ELF-1 (cell line): ENCODE results near the gene PDXDC1.
"Not testable (repeated sequence)": the region's sequence is repeated elsewhere in the genome, so short reads cannot be mapped to it uniquely, and the experiment has no call there.

Source experiments
- DNase-seq: peaks from one replicate; pipeline ENCODE4 v3.0.0-alpha.2; 2016; ENCODE audit warnings: low read depth, low spot score

The PDXDC1 gene

DNA sequence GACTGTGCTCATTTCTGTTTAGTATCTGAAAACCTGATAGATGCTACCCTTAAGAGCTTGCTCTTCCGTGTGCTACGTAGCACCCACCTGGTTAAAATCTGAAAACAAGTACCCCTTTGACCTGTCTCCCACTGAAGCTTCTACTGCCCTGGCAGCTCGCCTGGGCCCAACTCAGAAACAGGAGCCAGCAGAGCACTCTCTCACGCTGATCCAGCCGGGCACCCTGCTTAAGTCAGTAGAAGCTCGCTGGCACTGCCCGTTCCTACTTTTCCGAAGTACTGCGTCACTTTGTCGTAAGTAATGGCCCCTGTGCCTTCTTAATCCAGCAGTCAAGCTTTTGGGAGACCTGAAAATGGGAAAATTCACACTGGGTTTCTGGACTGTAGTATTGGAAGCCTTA lies 62.2 kb downstream of the PDXDC1 start:
- no peak for DNase-seq

DNA sequence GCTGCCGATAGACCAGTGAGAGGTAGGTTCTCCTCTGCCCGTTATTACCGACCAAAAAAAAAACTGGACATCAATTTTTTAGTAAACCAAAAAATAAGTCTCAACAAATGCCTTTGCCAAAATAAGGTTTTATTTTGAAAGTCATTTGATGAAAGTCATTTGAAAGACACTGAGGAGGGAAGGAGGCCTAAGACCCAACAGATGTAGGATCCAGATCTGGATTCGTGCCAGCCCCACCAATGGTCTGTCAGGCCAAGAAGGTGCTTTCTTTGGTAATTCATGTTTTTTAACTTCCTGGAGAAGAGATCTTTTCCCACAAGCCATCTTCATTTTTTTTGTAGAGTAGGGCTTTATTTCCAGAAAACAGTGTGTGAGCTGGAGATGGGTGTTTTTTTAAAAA lies 62.9 kb downstream of the PDXDC1 start:
- DNase-seq: no peak

DNA sequence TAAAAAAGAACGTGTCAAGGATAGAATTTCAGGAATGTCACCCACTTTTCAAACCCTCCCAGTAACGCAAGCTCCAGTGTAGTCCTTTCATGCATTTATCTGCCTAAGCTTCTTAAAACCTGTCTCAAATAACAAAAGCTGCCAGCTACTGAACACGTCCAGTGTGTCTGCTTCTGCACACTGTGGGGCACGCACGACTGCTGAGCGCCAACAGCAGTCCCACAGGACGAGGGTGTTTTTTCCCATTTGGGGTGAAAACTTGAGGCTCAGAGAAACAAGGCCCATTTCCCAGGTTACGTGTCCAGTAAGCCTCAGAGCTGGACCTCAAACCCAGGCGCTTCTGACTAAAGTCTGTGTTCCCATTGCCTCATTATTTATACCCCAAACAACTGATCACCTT lies 63.9 kb downstream of the PDXDC1 start:
- no peak for DNase-seq

DNA sequence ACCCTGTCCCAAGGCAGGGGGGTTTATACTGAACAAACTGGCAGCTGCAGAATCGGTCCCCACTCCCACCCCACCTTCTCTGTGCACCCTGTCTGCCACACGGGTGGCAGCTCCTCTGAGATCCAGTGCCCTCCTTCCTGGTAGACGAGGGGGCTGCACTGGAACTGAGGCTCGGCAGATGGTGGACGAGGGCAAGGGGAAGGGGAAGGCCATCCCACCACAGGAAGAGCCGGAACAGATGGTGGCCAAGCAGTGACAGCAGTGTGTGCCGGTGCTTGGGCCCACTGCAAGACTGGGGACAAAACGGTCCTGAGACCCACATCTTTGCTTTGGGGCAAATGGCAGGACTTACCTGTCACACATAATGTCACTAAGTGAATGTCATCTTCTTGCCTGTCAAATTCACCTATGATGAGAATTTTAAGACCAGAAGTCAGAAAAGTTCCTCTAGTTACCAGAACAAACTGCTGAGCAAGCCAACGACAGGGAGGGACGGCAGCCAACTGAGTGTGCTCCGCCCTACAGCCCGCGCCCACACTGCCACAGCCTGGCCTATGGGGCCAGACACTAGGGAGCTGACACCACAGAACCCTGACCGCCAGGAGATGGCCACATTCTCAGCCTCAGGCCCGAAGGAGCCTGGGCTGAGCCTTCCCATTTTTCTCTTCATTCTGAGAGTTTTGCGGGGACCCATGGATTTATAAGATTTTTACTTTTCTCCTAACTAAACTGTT lies 66.6 kb downstream of the PDXDC1 start:
- DNase-seq: peak; percentile 50

DNA sequence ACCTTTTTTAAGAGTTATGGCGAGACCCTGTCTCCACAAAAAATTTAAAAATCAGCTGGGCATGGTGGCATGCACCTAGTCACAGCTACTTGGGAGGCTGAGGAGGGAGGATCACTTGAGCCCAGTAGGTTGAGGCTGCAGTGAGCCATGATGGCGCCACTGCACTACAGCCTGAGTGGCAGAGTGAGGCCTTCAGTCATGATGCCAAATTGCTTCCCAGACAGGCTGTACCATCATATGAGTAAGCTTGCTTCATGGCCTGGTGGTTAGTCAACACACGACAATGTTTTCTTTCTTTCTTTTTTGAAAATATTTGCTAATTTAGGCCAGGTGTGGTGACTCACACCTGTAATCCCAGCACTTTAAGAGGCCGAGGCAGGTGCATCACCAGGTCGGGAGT lies 68.5 kb downstream of the PDXDC1 start:
- no peak for DNase-seq

DNA sequence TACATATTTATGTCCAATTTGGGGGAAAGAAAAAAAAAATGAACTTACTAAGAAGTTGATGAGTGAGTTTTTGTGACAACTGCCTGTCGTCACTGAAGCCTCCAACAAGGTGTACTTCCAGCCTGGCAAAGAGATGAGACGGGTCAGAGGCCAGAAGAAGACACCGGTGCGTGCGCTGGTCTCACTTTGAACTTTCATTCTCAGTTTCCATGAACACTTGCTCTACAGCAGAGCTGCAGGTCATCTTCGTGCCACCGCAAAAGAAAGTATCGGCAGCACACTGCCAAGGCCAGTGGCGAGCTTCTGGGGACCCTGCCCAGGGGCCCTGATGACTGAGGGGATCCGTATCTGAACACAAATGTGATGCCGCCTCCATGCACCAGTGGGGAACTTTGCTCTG lies 69.5 kb downstream of the PDXDC1 start:
- no peak for DNase-seq

DNA sequence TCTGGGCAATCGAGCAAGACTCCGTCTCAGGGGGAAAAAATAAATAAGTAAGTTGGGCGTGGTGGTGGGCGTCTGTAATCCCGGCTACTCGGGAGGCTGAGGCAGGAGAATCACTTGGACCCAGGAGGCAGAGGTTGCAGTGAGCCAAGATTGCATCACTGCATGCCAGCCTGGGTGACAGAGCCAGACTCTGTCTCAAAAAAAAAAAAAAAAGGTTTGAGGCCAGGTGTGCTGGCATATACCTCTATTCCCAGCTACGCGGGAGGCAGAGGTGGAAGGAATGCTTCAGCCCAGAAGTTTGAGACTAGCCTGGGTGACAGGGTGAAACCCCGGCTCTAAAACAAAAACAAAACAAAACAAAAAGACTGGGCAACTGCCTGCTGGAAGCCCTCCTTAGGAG lies 70.4 kb downstream of the PDXDC1 start:
- DNase-seq: not testable (repeated sequence)

DNA sequence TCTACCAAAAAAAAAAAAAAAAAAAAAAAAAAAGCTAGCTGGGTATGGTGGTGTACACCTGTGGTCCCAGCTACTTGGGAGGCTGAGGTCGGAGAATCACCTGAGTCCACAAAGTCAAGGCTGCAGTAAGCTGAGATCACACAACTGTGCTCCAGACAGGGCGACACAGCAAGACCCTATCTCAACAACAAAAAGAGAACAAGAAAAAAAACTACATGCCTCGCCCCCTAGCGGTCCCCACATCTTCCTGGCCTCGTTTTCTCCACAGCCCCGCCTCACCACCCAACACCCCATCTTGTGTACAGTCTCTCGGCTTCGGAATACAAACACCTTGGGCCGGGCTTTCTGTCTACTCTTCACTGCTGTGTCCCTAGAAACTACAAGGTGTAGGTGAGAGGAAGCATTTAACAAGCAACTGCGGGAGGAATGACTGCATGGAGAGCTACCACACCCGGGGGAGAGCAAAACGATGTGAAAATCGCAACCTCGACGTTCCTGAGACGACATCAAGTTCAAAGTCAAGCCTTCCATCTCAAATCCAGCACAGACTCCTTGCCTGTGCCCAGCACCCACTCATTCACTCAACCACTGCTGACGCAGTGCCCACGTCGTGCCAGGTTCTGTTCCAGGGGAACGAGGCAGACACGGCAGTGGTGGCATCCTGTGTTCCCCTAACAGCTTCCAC lies 72.0 kb downstream of the PDXDC1 start:
- no peak for DNase-seq

DNA sequence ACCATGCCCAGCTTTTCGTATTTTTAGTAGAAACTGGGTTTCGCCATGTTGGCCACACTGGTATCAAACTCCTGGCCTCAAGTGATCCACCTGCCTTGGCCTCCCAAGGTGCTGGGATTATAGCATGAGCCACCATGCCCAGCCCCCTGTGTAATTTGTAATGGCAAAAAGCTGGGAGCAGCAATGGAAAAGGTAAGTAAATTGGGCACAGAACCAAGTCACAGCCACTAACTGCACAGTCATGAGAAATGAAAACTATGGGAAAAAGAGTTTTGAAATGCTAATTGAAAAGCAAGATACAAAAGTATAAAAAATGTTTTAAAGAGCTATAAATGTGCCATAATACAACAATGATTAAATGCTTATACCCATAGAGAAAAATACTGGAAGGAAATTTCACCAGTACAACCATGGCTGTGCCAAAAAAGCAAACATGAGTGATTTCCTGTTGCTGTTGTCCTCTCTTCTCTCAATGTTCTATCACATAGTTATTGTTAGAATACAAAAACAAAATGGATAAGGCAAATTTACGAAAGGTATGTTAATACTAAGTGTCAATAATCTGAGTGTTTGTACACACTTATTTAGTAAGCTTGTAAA lies 74.9 kb downstream of the PDXDC1 start:
- DNase-seq: no peak

DNA sequence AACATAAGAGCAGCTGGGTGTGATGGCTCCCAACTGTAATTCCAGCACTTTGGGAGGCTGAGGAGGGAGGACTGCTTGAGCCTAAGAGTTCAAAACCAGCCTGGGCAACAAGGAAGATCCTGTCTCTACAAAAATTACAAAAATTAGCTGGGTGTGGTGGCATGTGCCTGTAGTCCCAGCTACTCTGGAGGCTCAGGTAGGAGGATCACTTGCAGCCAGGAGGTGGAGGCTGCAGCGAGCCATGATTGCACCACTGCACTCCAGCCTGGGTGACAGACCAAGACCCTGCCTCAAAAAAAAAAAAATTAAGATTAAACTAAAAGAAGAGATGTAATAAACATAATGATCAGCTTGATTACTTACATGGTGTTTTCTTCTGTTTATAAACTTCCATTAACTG lies 75.6 kb downstream of the PDXDC1 start:
- DNase-seq: not testable (repeated sequence)

DNA sequence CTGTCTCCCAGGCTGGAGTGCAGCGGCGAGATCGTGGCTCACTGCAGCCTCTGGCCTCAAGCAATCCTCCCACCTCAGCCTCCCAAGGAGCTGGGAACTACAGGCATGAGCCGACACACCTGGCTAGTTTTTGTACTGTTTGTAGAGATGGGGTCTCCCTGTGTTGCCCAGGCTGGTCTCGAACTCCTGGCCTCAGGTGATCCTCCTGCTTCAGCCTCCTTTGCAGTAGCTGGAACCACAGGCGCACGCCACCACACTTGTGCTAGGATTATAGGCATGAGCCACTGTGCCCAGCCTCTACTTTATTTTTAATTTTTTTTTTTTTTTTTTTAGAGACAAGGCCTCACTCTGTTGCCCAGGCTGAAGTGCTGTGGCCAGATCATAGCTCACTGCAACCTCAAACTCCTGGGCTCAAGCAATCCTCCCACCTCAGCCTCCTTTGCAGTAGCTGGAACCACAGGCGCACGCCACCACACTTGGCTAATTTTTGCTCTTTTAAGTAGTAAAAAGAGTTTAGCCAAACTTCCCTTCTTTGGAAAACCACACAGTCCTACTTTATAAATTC lies 76.6 kb downstream of the PDXDC1 start:
- no peak for DNase-seq

DNA sequence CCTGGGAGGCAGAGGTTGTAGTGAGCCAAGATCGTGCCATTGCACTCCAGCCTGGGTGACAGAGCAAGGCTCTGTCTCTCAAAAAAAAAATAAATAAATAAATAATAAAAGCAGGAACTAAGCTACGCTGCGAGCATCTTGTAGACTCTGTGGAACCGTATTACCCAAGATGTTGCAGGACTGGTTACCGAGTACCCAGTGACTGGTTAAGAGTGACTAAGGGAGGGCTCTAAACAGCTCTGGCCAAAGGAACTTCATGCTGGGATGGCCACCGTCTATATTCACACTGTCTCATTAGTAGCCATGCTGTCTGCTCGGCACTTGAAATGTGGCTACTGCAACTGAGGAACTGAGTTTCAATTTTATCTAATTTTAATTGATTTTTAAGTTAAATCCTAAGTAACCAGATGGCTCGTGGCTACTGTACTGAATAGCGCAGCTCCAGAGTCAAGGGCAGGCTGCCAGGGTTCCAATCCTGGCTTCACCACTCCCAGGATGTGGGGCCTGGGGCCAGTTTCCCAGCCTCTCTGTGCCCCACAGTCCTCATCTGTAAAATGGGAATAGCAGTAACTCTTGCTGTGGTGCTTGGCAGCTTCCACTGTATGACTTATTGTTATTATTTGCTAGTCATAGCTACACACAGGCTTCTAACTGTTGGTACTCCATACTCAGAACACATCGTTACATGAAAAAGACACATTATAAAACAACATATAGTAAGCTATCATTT lies 78.1 kb downstream of the PDXDC1 start:
- DNase-seq: no peak

DNA sequence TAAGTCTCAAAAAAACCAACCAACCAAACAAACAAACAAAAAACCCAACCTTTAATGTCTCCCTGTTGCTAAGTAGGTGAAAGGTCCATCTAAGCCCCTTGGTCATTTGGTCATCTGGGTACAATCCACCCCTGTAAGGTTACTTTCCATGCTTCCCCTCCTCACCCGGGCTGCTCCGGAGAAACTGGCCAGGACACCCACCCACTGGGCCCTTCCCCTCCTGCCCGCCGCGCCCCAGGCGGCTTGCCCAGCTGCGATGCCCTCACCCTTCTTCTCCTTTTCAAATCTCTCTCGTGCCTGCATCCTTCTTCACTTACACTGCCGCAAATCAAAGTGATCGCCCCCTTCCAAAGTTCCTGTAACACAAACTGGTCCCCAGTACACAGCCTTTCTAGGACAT lies 79.1 kb downstream of the PDXDC1 start:
- no peak for DNase-seq

DNA sequence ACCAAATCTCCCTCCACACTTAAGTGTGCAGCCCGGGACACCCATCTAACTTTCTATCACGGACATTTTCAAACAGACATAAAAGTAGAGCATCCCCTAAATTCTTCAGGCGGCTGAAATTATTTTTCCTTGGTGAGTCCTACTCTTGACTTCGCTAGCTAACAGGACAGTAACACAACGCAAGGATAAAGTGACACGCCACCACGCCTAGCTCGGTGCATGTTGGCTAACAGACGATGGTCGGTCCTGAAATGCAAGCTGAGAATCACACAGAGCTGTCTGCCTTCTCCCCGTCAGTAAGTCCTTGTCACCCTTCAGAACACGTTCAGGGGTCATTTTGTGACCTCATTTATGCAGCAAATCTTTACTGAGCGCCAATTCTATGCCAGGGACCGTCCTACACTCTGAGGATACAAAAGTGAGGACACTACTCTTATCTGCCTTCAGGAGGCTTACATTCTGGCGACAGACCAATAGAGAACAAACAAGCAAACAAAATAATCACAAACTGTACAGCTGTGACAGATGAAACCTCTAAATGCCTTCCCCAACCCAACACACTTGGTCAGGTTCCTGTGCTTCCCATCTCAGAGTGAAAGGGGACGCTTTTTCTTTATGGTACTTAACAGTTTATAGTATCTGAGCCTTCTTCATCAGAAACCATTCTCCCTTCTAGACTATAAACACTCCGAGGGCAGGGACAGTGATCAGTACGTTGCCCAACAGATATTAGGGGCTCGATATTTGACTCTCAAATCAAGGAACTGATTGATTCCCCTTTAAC lies 79.7 kb downstream of the PDXDC1 start:
- DNase-seq: no peak

DNA sequence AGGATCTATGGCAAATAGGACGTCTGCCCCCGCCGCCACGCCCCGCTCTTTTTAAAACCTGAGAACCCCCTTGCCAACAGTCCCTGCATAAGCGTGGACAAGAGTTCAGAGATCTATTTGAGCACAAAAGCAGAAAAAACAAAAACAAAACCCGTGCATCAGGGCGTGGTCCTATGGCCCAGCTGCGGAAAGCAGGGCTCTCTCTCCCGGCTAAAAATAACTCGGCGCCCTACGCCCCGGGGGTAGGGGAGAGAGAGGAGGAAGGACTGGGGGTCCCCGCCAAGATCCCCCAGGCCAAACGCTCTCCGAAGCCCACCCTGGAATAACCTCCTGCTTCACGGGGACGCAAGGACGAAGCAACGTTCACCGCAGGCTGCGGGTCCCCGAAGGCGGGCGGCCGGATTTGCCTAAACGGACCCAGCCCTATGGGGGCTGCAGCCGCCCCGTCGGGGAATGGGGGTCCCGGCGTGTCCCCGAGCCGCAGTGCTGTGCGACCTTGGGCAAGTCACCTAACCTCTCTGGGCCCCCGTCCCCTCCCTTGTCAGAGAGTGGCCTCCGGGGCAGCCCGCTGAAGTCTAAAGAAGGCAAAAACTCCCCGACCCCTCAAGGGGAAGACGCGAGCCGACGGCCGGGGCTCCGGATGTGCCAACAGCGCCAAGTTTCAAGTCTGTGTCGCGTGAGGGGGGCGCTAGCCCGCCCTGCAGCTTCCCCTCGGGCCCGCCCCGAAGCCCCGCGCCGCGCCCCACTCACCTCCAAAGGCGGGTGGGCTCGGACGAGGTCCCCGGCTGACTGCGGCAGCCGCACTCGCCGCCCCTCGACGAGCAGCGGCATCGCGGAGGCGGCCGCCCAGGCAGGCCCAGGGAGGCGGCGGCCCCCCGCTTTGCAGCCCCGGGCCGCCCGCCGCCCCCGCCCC lies 80.6 kb downstream of the PDXDC1 start:
- DNase-seq: peak; percentile 51

DNA sequence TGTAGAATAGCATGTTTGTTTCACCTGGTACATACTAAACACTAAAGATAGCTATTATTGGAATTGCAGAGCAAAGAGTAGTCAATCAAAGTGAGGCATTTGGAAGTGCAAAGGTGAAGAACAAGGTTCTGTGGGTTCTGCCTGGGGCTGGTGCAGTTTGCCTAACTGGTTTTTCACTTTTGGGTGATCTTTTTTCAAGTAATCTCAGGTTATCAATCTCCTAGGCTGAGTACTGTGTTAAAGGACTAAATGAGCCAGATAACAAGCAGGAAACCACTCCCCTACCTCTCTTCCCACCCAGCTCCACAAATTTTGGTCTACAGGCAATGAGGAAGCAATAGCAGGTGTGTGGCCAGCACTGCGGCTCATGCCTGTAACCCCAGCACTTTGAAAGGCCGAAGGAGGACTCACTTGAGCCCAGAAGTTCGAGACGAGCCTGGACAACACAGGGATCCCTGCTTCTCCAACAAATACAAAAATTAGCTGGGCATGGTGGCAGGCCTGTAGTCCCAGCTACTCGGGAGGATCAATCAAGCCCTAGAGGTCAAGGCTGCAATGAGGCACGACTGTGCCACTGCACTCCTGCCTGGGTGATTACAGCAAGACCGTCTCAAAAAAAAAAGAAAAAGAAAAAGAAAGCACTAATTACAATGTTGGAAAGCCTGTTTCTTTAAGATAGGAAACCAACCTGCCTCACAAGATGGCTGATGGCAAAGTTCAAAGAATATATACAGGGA lies 83.0 kb downstream of the PDXDC1 start:
- peak; percentile 58 for DNase-seq

DNA sequence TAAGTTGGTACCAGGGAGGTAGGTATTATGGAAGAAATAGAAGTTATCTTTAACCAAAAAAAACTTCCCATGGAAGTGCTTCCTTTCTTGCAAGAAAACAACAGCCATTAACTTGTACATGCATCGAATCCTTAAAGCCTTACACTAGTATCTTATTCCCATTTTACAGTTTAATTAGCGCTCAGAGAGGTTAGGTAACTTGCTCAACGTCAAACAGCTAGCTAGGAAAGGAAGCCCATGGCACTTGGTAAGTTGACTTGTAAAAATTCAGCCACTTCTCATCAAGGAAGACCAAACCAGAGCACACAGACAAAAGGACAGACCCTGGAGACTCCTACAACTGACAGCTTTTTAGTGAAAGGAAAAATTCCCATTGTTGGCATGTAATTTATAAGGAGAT lies 84.5 kb downstream of the PDXDC1 start:
- no peak for DNase-seq

DNA sequence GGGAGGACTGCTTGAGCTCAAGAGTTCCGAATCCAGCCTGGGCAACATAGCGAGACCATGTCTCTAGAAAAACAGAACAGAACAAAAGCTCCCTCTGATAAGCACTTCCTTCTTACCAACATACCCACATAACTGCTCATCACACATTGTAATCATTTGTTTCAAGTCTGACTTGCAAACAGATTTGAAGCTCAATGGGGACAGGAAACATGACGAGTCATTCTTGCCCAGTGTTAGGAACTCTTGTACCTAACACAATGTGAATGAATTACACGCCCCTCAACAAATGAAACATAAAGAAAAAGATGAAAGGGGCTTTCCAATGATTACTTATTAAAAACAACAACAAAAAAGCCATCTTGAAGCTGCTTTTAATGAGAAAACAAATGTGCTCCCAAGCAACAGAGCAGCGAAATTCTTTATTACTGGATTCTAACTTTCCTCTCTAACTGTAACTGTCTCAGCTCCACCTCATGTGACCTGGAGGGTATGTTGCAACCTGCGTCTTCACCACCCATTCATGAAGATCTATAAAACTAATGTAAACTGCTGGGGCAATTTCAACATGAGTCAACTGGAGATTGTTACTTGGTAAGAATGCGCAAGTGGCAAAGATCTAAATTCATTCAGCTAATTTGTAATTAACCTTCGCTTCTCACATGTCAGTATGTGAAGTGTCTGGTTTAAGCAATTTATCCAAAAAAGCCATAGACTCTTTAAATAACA lies 87.4 kb downstream of the PDXDC1 start:
- DNase-seq: not testable (repeated sequence)

DNA sequence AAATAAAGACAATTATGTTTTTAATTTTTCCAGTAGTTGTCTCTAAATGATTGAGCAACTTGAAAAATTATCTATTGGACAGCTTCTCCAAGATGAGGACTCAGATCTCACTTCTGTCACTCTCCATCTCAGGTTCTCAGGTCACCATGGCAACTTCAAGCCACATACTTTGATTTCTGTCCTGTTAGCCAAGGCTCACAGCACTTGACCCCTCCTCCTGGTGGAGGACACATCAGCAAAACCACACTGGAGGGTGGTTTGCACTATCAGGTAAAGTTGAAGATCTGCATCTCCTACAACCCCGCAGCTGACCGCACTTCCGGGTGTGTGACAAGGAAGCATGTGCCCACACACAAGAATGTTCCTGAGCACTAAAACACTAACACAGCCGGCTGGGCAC lies 91.1 kb downstream of the PDXDC1 start:
- DNase-seq: not testable (repeated sequence)
